ENCODE data around the gene HOMER2. TPM values are rescaled to one million over a fixed set of nuclear protein-coding genes. Genes with fewer than 3 reads are reported as not detected.
A peak's percentile ranks its signal among the peaks of the same experiment; 100 is the strongest.
"Not testable (repeated sequence)": the region's sequence is repeated elsewhere in the genome, so short reads cannot be mapped to it uniquely, and the experiment has no call there.

The HOMER2 gene
- polyA plus RNA-seq, 3 donors, result 0.92 to 2.4 (median 1.6) TPM

DNA sequence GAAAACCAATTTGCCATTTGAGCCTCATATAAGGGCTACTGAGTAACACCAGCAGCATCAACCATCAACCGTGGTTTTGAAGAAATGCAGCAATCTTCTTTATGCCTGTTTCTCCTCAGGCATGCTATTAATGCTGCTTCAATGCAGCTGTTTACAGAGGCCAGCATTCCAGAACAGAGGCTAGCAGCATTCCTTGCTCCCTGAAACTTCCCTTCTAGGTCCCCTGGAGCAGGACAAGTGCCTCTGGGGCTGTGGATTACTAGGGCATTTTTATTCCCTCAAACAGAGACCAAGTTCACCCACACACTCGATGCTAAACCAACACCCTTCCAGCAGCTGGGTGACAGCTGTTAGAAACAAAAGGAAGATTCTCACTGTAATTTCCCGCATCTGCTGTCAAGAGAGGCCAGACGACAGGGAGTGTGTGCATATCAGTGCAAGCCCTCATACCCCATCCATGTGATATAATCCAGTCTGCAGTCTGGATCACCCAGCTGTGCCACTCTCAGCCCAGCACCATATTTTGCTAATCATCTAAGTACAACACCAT lies 57.5 kb downstream of the HOMER2 start:
- Histone ChIP-seq H3K4me2 (replicated peaks; ENCODE audit: extremely low read depth, low read length, poor library complexity, severe bottlenecking) (no peak overlapping the region), H4K20me1 (ENCODE audit: insufficient read depth, low read length) (no peaks in the 10 kb centered on the region), H2AFZ (ENCODE audit: insufficient read depth, low read depth, low read length, poor library complexity, severe bottlenecking) (no peak overlapping the region), H3K27me3 (ENCODE audit: control insufficient read depth in 2 of 2, insufficient read depth in 2 of 2, low read length in 2 of 2) (no peaks in the 10 kb centered on the region), H3K9ac (ENCODE audit: insufficient read depth, low read length, poor library complexity, severe bottlenecking) (no peak overlapping the region), H3K27ac (ENCODE audit: low read depth in 1 of 2, low read length in 2 of 2) (no peak overlapping the region), H3K79me2 (ENCODE audit: insufficient read depth, low read length) (no peaks in the 10 kb centered on the region), H3K9me3 (replicated peaks in 1 of 2; ENCODE audit: control insufficient read depth in 1 of 2, insufficient read depth in 1 of 2, low read length in 2 of 2) (no peaks in the 10 kb centered on the region), H3K36me3 (replicated peaks in 1 of 2; ENCODE audit: control insufficient read depth in 1 of 2, insufficient read depth in 2 of 2, low read length in 2 of 2) (no peaks in the 10 kb centered on the region), H3K4me3 (replicated peaks in 1 of 3; ENCODE audit: low read depth in 2 of 3, low read length in 3 of 3) (no peak overlapping the region), H3K4me1 (ENCODE audit: control insufficient read depth in 1 of 2, insufficient read depth in 2 of 2, low read length in 2 of 2) (no peaks in the 10 kb centered on the region)
- Mint-ChIP-seq H3K4me3 (no peak overlapping the region), H3K36me3 (no peaks in the 10 kb centered on the region), H3K27ac (peak overlapping the region in 1 of 7 donors; percentile 67), H3K27me3 (ENCODE audit: low read depth in 3 of 3) (peaks cover 0 to 4% (median 2%) of the 10 kb centered on the region in 3 donors), H3K4me1 (no peaks in the 10 kb centered on the region), H3K9me3 (no peaks in the 10 kb centered on the region)
- intact Hi-C loops (cut with micrococcal nuclease), result no loop called here
- 82% methylated on average over 3 of the region's 4 CpGs for WGBS (ENCODE audit: insufficient coverage)
- no peak for DNase-seq
- TF ChIP-seq, protein P1, sequence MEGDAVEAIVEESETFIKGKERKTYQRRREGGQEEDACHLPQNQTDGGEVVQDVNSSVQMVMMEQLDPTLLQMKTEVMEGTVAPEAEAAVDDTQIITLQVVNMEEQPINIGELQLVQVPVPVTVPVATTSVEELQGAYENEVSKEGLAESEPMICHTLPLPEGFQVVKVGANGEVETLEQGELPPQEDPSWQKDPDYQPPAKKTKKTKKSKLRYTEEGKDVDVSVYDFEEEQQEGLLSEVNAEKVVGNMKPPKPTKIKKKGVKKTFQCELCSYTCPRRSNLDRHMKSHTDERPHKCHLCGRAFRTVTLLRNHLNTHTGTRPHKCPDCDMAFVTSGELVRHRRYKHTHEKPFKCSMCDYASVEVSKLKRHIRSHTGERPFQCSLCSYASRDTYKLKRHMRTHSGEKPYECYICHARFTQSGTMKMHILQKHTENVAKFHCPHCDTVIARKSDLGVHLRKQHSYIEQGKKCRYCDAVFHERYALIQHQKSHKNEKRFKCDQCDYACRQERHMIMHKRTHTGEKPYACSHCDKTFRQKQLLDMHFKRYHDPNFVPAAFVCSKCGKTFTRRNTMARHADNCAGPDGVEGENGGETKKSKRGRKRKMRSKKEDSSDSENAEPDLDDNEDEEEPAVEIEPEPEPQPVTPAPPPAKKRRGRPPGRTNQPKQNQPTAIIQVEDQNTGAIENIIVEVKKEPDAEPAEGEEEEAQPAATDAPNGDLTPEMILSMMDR (IDR thresholded peaks at IDR 0.05), result no peak

DNA sequence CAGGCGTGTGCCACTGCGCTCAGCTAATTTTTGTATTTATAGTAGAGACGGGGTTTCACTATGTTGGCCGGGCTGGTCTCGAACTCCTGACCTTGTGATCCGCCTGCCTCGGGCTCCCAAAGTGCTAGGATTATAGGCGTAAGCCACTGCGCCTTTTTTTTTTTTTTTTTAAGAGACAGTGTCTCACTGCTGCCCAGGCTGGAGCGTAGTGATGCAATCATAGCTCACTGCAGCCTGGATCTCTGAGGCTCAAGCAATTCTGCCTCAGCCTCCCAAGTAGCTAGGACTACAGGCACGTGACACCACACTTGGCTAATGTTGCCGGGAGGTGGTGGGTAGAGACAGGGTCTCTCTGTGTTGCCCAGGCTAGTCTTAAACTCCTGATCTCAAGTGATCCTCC lies 59.0 kb downstream of the HOMER2 start:
- H3K27me3 Mint-ChIP-seq (ENCODE audit: low read depth in 3 of 3); H3K27ac ChIP-seq (ENCODE audit: low read depth in 1 of 2, low read length in 2 of 2); H3K9ac ChIP-seq (ENCODE audit: insufficient read depth, low read length, poor library complexity, severe bottlenecking); H3K4me1 Mint-ChIP-seq; H3K27me3 ChIP-seq (ENCODE audit: control insufficient read depth in 2 of 2, insufficient read depth in 2 of 2, low read length in 2 of 2); H3K4me1 ChIP-seq (ENCODE audit: control insufficient read depth in 1 of 2, insufficient read depth in 2 of 2, low read length in 2 of 2); H3K79me2 ChIP-seq (ENCODE audit: insufficient read depth, low read length); H3K4me2 ChIP-seq (replicated peaks; ENCODE audit: extremely low read depth, low read length, poor library complexity, severe bottlenecking); H3K36me3 Mint-ChIP-seq; H3K9me3 ChIP-seq (replicated peaks in 1 of 2; ENCODE audit: control insufficient read depth in 1 of 2, insufficient read depth in 1 of 2, low read length in 2 of 2); H3K9me3 Mint-ChIP-seq; H3K4me3 Mint-ChIP-seq; H4K20me1 ChIP-seq (ENCODE audit: insufficient read depth, low read length); H2AFZ ChIP-seq (ENCODE audit: insufficient read depth, low read depth, low read length, poor library complexity, severe bottlenecking); H3K27ac Mint-ChIP-seq; intact Hi-C loops (cut with micrococcal nuclease); DNase-seq; H3K36me3 ChIP-seq (replicated peaks in 1 of 2; ENCODE audit: control insufficient read depth in 1 of 2, insufficient read depth in 2 of 2, low read length in 2 of 2); H3K4me3 ChIP-seq (replicated peaks in 1 of 3; ENCODE audit: low read depth in 2 of 3, low read length in 3 of 3): not testable (repeated sequence)
- 92% methylated on average over 9 of the region's 12 CpGs for WGBS (ENCODE audit: insufficient coverage)

All from CD14-positive monocyte (primary cell).